GDM1 (cell line): ENCODE results near the gene MAB21L4.
"Not testable (repeated sequence)": the region's sequence is repeated elsewhere in the genome, so short reads cannot be mapped to it uniquely, and the experiment has no call there.

Source experiments
- DNase-seq: peaks from one replicate; lab custom pipeline; 2025; lab: John Stamatoyannopoulos, UW

Gene MAB21L4

DNA sequence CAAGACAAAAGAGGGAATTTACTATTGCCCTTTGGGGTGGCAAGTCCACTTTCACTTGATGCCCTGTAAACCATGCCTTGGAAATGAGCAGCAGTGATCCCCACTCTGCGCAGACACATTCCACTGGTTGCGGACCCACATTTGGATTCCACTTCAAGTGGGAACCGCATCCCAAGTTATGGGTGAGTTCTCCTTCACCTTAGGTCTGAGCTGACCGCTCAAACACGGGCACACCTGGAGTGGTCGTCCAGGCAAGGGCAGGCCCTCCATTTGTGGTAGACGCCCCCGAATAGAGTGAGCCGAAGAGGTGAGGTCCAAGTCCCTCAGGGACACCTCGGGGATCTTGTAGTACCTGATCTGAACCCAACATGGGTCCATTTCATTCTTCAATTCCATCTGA lies 37.1 kb downstream of the MAB21L4 start:
- no peak for DNase-seq

- no peak for DNase-seq
Measured at GRCh38 chr2:240858321-240858720, 37.6 kb downstream of the MAB21L4 start.

DNA sequence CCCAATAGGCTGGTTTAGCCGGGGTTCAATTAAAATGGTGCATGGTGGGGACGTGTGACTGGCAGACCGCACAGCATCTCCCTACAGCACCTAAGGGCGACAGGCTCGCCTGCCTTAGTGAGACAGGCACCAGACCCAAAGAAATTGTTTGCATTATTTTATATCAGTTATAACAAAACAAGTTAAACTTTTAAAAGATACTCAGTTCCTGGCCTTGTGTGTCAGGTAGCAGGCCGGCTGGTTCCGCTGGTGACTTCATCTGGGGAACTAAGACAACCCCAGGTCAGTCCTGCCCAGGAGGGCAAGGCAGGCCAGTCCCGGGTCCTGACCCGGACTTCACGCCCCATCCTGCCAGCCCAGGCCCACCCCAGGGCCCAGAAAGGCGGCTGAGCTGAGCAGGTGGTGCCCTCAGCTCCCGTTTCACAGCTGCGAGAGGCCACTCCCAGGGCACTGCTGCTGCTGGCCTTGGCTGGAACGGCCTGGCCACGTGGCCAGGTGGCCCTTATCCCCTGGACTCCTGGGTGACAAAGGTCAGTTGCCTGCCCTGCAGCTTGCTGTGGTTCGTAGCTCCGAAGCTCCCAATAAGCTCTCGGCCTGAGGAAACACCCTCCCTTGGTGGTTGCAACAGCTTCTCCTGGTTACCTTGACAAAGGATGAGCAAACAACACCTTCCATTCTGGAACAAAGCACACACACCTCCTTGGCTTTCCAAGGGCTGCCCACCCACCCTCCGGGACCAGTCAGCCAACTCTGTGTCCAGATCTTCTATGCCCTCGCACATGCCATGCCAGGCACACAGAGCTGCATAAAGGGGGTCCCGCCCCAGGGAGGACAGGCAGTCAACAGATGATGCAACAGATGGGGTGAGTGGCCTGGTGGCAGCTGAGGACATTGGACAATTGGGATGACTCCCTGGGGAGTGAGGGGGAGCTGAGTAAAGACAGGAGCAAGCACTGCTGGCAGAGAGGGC lies 38.6 kb downstream of the MAB21L4 start:
- no peak for DNase-seq

- DNase-seq: no peak
Measured at GRCh38 chr2:240856151-240856980, 39.6 kb downstream of the MAB21L4 start.

GRCh38 chr2:240855670-240856069 lies 40.3 kb downstream of the MAB21L4 start:
- no peak for DNase-seq

DNA sequence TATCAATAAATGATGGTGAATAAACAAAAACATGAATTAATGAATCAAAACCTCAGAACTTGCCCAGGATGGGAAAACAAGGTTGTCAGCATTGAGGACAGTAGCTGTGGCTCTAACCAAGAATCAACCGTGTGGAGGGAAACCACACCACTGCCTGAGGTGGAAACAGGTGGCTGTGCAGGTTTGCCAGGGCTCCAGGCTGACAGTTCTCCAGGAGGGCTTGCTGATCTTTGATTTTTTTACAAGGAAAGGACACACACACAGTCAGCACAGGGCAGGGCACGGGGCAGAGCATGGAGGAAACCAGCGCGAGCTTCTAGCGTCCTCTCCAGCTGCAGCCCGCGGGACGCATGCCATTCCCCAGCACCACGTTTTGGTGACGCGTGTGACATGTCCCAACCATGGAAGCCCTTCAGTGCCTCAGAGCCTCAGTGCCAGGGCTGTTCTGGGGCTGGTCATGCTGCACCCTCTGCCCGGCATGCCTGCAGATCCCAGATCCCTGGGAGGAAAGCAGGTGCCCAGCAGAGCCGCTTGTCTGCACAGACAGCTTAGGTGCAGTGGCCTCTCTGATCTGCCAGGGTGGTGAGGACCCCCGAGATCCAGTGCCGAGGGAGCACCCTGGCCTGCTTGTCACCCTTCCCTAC lies 43.2 kb downstream of the MAB21L4 start:
- DNase-seq: no peak

DNA sequence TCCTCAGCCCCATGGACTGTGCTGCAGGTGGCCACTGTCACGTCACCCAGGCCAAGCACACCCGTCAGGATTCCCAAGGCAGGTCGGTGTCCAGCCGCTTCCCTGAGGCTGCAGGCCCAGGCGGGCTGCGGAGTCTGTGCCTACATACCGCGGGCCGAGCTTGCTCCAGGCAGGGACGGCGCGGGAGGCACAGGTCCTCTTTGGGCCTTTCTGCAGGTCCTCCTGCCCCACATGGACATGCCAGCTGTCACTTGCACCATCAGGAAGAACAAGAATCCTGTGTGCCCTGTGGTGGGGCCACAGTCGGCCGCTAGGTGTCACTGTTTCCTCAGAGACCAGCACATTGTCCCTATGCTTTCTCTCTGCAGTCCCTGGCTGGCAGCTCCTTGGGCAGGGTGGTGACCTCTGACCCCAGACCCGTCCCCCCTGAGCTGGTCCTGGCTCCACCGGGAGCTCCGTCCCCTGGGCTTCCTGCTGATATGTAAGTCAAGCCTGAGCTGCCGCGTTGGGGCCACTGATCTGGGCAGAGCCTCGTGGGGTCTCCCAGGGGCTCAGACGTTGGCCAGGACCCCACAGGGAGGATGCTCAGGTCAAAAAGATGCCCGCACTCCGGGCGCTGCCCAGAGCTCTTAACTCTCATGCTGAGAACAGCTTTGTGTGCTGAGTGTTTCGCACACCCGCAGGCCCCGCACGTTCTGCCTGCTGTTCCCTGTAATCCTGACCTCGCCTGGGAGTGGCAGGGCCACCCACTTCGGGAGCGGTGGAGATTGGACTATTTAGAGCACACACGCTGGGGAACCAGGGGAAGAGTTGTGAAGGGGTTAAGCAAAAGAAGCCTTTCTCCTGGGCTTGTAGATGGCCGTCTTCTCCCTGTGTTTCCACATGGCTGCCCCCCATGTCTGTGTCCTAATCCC lies 44.6 kb downstream of the MAB21L4 start:
- DNase-seq: peak; percentile 46

DNA sequence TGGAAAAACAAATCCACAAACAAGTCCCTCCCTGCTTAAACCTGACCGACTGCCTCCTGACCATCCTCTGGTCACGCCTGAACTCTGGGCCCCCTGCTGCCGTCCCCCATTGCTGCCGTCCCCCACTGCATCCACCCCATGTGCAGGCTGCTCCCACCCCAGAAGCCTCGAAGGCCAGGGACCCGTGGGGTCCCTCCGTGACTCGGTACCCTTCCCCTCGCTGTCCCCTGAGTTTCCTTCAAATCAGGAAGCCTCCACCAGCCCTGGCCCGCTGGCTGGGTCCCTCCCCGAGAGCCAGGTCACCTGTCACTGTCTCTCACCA lies 45.2 kb downstream of the MAB21L4 start:
- DNase-seq: no peak

- no peak for DNase-seq
Measured at GRCh38 chr2:240850026-240850425, 45.9 kb downstream of the MAB21L4 start.

DNA sequence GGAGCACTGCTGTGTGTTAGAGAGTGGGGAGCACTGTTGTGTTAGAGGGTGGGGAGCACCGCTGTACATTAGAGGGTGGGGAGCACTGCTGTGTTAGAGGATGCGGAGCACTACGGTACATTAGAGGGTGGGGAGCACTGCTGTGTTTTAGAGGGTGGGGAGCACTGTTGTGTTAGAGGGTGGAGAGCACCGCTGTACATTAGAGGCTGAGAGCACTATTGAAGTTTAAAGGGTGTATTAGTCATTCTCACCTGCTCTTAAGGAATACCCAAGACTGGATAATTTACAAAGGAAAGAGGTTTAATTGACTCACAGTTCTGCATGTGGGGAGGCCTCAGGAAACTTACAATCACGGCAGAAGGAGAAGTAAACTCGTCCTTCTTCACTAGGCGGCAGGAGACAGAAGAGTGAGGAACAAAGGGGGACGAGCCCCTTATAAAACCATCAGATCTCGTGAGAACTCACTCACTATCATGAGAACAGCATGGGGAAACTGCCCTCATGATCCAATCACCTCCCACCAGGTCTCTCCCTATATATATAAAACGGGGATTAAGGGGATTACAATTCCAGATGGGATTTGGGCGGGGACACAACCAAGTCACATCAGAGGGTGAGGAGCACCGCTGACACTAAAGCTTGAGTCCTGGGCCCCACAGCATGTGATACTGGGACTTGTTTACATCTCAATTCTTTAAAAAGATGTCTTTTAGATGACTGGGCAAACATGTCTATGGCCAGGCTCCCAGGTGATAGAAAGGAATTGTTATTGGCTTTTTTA lies 46.9 kb downstream of the MAB21L4 start:
- no peak for DNase-seq

- DNase-seq: no peak
Measured at GRCh38 chr2:240847817-240848216, 48.1 kb downstream of the MAB21L4 start.

DNA sequence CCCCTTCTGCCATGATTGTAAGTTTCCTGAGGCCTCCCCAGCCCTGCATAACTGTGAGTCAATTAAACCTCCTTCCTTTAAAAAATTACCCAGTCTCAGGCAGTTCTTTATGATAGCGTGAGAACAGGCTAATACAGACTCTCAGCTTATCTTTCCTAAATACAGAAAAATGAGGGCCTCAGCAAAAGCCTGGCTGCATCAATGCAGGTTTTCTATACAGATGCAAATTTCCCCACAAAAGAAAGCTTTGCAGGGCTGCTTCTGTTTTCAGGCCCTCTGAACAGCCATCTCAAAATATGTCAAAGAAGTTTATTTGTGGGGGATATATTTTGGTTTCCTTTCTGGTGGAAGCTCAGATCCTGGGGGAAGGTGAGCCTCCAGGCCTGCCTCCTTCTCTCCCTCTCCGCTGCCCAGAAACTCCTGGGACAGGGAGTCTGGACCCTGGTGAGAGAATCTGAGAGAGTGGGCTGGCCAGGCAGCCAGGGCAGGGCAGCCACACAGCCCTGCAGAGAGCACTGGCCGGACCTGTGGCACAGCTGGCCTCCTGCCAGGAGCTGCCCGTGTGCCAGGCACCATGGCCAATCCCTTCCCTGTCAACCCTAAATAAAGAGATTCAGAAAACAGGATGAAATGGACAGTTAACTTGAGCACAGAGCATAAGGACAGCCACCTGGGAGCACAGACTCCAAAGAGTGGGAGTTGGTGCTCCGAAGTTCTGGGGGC lies 48.9 kb downstream of the MAB21L4 start:
- DNase-seq: no peak

DNA sequence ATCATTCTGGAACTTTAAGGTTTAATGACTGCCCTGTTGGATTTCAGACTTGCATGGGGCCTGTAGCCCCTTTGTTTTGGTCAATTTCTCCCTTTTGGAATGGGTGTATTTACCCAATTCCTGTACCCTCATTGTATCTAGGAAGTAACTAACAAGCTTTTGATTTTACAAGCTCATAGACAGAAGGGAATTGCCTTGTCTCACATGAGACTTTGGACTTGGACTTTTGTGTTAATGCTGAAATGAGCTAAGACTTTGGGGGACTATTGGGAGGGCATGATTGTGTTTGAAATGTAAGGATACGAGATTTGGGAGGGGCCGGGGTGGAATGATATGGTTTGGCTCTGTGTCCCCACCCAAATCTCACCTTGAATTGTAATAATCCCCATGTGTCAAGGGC lies 49.6 kb downstream of the MAB21L4 start:
- DNase-seq: not testable (repeated sequence)

GRCh38 chr2:240840435-240841060 lies 55.4 kb downstream of the MAB21L4 start:
- no peak for DNase-seq

- DNase-seq: no peak
Measured at GRCh38 chr2:240839152-240840143, 56.5 kb downstream of the MAB21L4 start.

- DNase-seq: no peak
Measured at GRCh38 chr2:240837621-240838020, 58.3 kb downstream of the MAB21L4 start.

GRCh38 chr2:240836781-240837467 lies 59.0 kb downstream of the MAB21L4 start:
- DNase-seq: no peak
